ENCODE measurements around the gene KCNK1. TPM values are rescaled to one million over a fixed set of nuclear protein-coding genes. Genes with fewer than 3 reads are reported as not detected.

KCNK1 gene
- total RNA-seq, 1 donor from 2014 or later: 5.6 TPM

DNA sequence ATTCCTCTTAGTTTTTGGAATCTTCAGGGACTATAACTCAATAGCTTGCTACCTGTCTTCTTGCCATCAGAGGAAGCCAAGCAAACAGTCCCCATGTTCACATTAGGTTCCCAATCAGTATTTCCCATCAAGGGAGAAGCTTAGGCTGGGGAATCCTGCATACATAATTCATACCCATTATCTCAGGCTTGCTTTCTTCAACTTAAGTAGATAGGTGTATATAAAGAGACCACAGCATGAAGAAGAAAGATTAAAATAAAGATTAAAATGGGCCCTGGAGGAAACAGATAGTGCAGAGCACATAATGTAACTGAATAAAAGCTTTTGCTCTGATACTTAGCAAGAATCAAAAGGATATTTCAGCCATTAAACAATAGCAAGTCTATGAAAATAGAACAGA, 29.0 kb upstream of the KCNK1 start:
- Mint-ChIP-seq H3K27me3 (ENCODE audit: unreplicated experiment) (no peaks in the 10 kb centered on the region), H3K4me1 (ENCODE audit: unreplicated experiment) (no peaks in the 10 kb centered on the region)

DNA sequence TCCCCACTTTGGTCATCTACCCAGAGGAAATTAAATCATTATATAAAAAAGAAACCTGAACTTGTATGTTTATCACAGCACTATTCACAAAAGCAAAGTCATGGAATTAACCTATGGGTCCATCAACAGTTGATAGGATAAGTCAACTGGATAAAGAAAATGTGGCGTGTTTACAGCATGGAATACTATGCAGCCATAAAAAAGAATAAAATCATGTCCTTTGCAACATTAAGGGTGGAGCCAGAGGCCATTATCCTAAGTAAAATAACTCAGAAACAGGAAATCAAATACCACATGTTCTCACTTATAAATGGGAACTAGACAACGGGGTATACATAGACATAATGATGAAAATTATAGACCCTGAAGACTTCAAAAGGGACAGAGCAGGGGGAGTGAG, 27.6 kb upstream of the KCNK1 start:
- Mint-ChIP-seq H3K4me1 (ENCODE audit: unreplicated experiment) (no peaks in the 10 kb centered on the region), H3K9me3 (ENCODE audit: unreplicated experiment) (no peaks in the 10 kb centered on the region), H3K27ac (ENCODE audit: unreplicated experiment) (no peak overlapping the region), H3K27me3 (ENCODE audit: unreplicated experiment) (no peaks in the 10 kb centered on the region), H3K4me3 (ENCODE audit: unreplicated experiment) (no peak overlapping the region), H3K36me3 (ENCODE audit: low read depth, unreplicated experiment) (no peaks in the 10 kb centered on the region)
- TF ChIP-seq, protein P1, sequence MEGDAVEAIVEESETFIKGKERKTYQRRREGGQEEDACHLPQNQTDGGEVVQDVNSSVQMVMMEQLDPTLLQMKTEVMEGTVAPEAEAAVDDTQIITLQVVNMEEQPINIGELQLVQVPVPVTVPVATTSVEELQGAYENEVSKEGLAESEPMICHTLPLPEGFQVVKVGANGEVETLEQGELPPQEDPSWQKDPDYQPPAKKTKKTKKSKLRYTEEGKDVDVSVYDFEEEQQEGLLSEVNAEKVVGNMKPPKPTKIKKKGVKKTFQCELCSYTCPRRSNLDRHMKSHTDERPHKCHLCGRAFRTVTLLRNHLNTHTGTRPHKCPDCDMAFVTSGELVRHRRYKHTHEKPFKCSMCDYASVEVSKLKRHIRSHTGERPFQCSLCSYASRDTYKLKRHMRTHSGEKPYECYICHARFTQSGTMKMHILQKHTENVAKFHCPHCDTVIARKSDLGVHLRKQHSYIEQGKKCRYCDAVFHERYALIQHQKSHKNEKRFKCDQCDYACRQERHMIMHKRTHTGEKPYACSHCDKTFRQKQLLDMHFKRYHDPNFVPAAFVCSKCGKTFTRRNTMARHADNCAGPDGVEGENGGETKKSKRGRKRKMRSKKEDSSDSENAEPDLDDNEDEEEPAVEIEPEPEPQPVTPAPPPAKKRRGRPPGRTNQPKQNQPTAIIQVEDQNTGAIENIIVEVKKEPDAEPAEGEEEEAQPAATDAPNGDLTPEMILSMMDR (IDR thresholded peaks at IDR 0.05; ENCODE audit: unreplicated experiment): no peak
- no peak for DNase-seq (ENCODE audit: low spot score)

More for the DNA sequence above, 29.0 kb upstream of the KCNK1 start:
- DNase-seq (ENCODE audit: low spot score): no peak
- no peaks in the 10 kb centered on the region for H3K9me3 Mint-ChIP-seq (ENCODE audit: unreplicated experiment)
- H3K4me3 Mint-ChIP-seq (ENCODE audit: unreplicated experiment): no peak overlapping the region
- H3K27ac Mint-ChIP-seq (ENCODE audit: unreplicated experiment): no peak overlapping the region
- TF ChIP-seq, protein P1 (IDR thresholded peaks at IDR 0.05; ENCODE audit: unreplicated experiment): no peak
- no peaks in the 10 kb centered on the region for H3K36me3 Mint-ChIP-seq (ENCODE audit: low read depth, unreplicated experiment)

DNA sequence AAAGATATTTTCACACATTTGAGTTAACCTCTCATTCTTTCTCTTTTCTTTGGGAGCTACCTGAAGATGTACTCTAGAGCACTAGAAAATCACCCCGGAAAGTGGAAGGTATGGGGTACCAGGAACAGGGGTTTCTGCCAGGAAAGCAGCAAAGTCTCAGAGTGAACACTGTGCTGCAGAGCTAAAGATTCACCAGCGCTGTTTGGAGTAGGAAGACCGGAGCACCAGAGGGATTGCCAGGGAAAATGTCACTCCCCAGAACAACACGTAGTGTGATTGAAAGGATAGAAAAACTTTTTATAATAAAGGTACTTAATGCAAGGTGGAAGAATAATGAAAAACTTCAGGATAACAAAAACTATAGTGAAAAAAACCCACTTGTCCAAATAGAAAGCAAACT, 26.7 kb upstream of the KCNK1 start:
- H3K4me3 Mint-ChIP-seq (ENCODE audit: unreplicated experiment): no peak overlapping the region
- no peaks in the 10 kb centered on the region for H3K4me1 Mint-ChIP-seq (ENCODE audit: unreplicated experiment)
- no peaks in the 10 kb centered on the region for H3K27me3 Mint-ChIP-seq (ENCODE audit: unreplicated experiment)
- DNase-seq (ENCODE audit: low spot score): no peak
- no peaks in the 10 kb centered on the region for H3K36me3 Mint-ChIP-seq (ENCODE audit: low read depth, unreplicated experiment)
- H3K27ac Mint-ChIP-seq (ENCODE audit: unreplicated experiment): no peak overlapping the region
- no peaks in the 10 kb centered on the region for H3K9me3 Mint-ChIP-seq (ENCODE audit: unreplicated experiment)
- TF ChIP-seq, protein P1 (IDR thresholded peaks at IDR 0.05; ENCODE audit: unreplicated experiment): no peak

DNA sequence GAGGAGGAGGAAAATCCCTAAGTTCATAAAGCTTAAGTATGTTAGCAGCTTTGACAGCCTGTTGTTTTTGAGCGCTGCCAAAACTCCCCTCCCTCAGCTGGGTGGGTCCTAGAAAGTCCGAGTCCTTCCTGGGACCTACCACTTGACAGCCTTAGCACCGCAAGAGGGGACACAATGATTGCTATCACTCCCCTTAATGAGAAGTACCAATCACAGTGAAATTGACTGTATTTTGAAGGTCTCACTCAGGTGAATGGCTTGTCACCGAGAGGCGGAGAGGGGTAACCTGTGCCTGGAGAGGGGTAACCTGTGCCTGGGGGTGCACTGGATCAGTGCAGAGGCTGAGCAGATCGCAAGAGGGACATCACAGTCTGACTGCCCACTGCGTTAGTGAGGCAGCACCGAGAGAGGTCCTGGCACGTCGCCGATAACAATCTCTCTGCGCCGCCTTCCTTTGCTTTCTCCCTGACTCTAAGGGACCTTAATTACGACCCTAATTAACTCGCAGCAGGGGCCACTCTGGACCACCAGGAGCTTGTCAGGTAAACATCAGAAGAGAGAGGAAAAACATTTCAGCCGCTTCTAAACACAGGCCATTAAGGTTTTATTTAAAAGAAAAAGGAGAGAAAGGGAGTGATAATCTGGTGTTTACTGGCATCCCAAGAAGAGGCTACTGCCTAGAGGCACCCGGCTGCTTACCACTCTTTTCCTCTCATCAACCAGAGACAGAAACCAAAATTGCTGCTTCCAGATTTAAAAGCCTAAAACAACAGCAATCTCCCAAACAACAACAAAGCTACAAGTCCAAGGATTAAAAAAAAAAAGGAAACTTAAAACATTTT, 25.7 kb upstream of the KCNK1 start:
- Mint-ChIP-seq H3K4me3 (ENCODE audit: unreplicated experiment) (no peak overlapping the region), H3K27me3 (ENCODE audit: unreplicated experiment) (no peaks in the 10 kb centered on the region)

DNA sequence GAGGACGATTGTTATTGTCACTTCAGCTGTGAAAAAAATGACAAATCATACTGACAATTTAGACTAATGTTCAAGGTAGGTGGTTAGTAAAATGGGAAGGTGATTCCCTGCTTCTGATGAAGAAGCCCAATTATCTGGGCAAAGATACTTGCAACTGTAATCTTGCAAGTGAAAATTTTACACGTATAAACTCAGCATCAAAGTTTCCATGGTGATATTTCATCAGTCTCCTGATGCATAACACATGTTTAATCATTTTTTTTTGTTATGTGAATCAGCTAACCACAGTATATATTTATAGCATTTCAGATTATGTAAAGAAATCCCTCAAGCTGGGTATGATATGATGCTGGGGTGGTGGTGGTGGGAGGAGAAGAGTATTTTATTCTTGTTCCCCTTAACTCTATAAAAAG, 16.4 kb upstream of the KCNK1 start:
- DNase-seq (ENCODE audit: low spot score): no peak
- Mint-ChIP-seq H3K36me3 (ENCODE audit: low read depth, unreplicated experiment) (no peaks in the 10 kb centered on the region), H3K27ac (ENCODE audit: unreplicated experiment) (no peak overlapping the region), H3K4me1 (ENCODE audit: unreplicated experiment) (no peaks in the 10 kb centered on the region), H3K4me3 (ENCODE audit: unreplicated experiment) (no peak overlapping the region), H3K27me3 (ENCODE audit: unreplicated experiment) (no peaks in the 10 kb centered on the region), H3K9me3 (ENCODE audit: unreplicated experiment) (no peaks in the 10 kb centered on the region)
- TF ChIP-seq, protein P1 (IDR thresholded peaks at IDR 0.05; ENCODE audit: unreplicated experiment): no peak

More for the DNA sequence above, 25.7 kb upstream of the KCNK1 start:
- TF ChIP-seq, protein P1 (IDR thresholded peaks at IDR 0.05; ENCODE audit: unreplicated experiment): no peak
- H3K36me3 Mint-ChIP-seq (ENCODE audit: low read depth, unreplicated experiment): no peaks in the 10 kb centered on the region
- no peak overlapping the region for H3K27ac Mint-ChIP-seq (ENCODE audit: unreplicated experiment)
- DNase-seq (ENCODE audit: low spot score): no peak
- H3K9me3 Mint-ChIP-seq (ENCODE audit: unreplicated experiment): no peaks in the 10 kb centered on the region
- no peaks in the 10 kb centered on the region for H3K4me1 Mint-ChIP-seq (ENCODE audit: unreplicated experiment)
